ENCODE measurements around the gene RFC2.

RFC2 gene

GRCh38 chr7:74190259-74190658, 63.9 kb downstream of the RFC2 start:
- DNase-seq (ENCODE audit: low read depth, low spot score): no peak

GRCh38 chr7:74187915-74188675, 66.1 kb downstream of the RFC2 start:
- DNase-seq (ENCODE audit: low read depth, low spot score): peak; percentile 46

- DNase-seq (ENCODE audit: low read depth, low spot score): no peak
These were observed 68.6 kb downstream of the RFC2 start for GRCh38 chr7:74185636-74186035.

- no peak for DNase-seq (ENCODE audit: low read depth, low spot score)
These were observed 69.2 kb downstream of the RFC2 start for GRCh38 chr7:74185016-74185415.

GRCh38 chr7:74183653-74184450, 70.3 kb downstream of the RFC2 start:
- DNase-seq (ENCODE audit: low read depth, low spot score): no peak

GRCh38 chr7:74183142-74183541, 71.1 kb downstream of the RFC2 start:
- no peak for DNase-seq (ENCODE audit: low read depth, low spot score)

- no peak for DNase-seq (ENCODE audit: low read depth, low spot score)
These were observed 71.6 kb downstream of the RFC2 start for GRCh38 chr7:74182453-74183090.

GRCh38 chr7:74181821-74182220, 72.4 kb downstream of the RFC2 start:
- no peak for DNase-seq (ENCODE audit: low read depth, low spot score)
